ENCODE results near the gene MAPKBP1. TPM values are rescaled to one million over a fixed set of nuclear protein-coding genes. Genes with fewer than 3 reads are reported as not detected.
"Not testable (repeated sequence)": the region's sequence is repeated elsewhere in the genome, so short reads cannot be mapped to it uniquely, and the experiment has no call there.

The MAPKBP1 gene
- total RNA-seq, 1 experiment from 2014 or later = 14.5 TPM

GRCh38 chr15:41735046-41735445 lies 39.2 kb upstream of the MAPKBP1 start:
- Mint-ChIP-seq H3K27me3 (ENCODE audit: low read depth) (no peaks in the 10 kb centered on the region), H3K36me3 (peaks cover 32% of the 10 kb centered on the region), H3K27ac (no peak overlapping the region), H3K4me3 (no peak overlapping the region), H3K9me3 (no peaks in the 10 kb centered on the region), H3K4me1 (no peaks in the 10 kb centered on the region)
- POLR2A ChIA-PET = interaction anchor here (0.7 kb wide), 1 partner anchor 219 kb away, joined by 4 read pairs; no protein-coding TSS in a partner anchor
- no peak for ATAC-seq
- CTCF ChIA-PET = interaction anchor here (0.8 kb wide), 1 partner anchor 131 kb away, joined by 3 read pairs; no protein-coding TSS in a partner anchor
- TF ChIP-seq E2F5 (CRISPR knock-in tag; IDR thresholded peaks at IDR 0.05) (no peak), E2F4 (CRISPR knock-in tag; IDR thresholded peaks at IDR 0.05; ENCODE audit: borderline replicate concordance, low read depth) (no peak), JUN (CRISPR knock-in tag; IDR thresholded peaks at IDR 0.05) (no peak)
- no peak for DNase-seq (ENCODE audit: low spot score)

- not testable (repeated sequence) for H3K27ac Mint-ChIP-seq; H3K4me1 Mint-ChIP-seq; H3K4me3 Mint-ChIP-seq; DNase-seq (ENCODE audit: low spot score); H3K27me3 Mint-ChIP-seq (ENCODE audit: low read depth); ATAC-seq; H3K9me3 Mint-ChIP-seq
- ChIA-PET CTCF (interaction anchor here (0.8 kb wide), 1 partner anchor 132 kb away, joined by 3 read pairs; no protein-coding TSS in a partner anchor), POLR2A (interaction anchor here (0.7 kb wide), 1 partner anchor 219 kb away, joined by 4 read pairs; no protein-coding TSS in a partner anchor)
- H3K36me3 Mint-ChIP-seq = peaks cover 32% of the 10 kb centered on the region
Observed at GRCh38 chr15:41735492-41735891, 38.8 kb upstream of the MAPKBP1 start.

GRCh38 chr15:41746802-41747201 lies 27.5 kb upstream of the MAPKBP1 start:
- Mint-ChIP-seq H3K9me3 (no peaks in the 10 kb centered on the region), H3K27ac (no peak overlapping the region), H3K4me3 (no peak overlapping the region), H3K27me3 (ENCODE audit: low read depth) (no peaks in the 10 kb centered on the region), H3K36me3 (peaks cover 44% of the 10 kb centered on the region), H3K4me1 (no peaks in the 10 kb centered on the region)
- TF ChIP-seq ZSCAN18 (CRISPR knock-in tag; IDR thresholded peaks at IDR 0.05) (no peak), RORB (CRISPR knock-in tag; IDR thresholded peaks at IDR 0.05) (no peak), TCF7 (CRISPR knock-in tag; IDR thresholded peaks at IDR 0.05; ENCODE audit: low read depth) (no peak), HMGA2 (CRISPR knock-in tag; IDR thresholded peaks at IDR 0.05) (no peak), ZBTB21 (CRISPR knock-in tag; IDR thresholded peaks at IDR 0.05; ENCODE audit: borderline replicate concordance) (no peak)
- ChIA-PET CTCF (interaction anchor here (0.7 to 1.3 kb wide), 4 partner anchors 26 to 143 kb away, joined by 3 to 4 read pairs (median 4); partner anchors contain the start of gene MAPKBP1), POLR2A (no interaction called here)
- ATAC-seq (no peak), DNase-seq (ENCODE audit: low spot score) (no peak)

GRCh38 chr15:41756198-41756597 lies 18.1 kb upstream of the MAPKBP1 start:
- TF ChIP-seq CTCF (IDR thresholded peaks at IDR 0.05) (no peak), ZNF396 (CRISPR knock-in tag; IDR thresholded peaks at IDR 0.05; ENCODE audit: borderline replicate concordance) (no peak), ZBTB21 (CRISPR knock-in tag; IDR thresholded peaks at IDR 0.05; ENCODE audit: borderline replicate concordance) (no peak), CREM (CRISPR knock-in tag; IDR thresholded peaks at IDR 0.05) (no peak), MAX (CRISPR knock-in tag; IDR thresholded peaks at IDR 0.05) (no peak), E2F5 (CRISPR knock-in tag; IDR thresholded peaks at IDR 0.05) (no peak), NR1H2 (CRISPR knock-in tag; IDR thresholded peaks at IDR 0.05) (no peak)
- H3K9me3 Mint-ChIP-seq = peaks cover 4% of the 10 kb centered on the region
- ATAC-seq (no peak), DNase-seq (ENCODE audit: low spot score) (no peak)
- H3K36me3 Mint-ChIP-seq = peaks cover 33% of the 10 kb centered on the region
- H3K27ac Mint-ChIP-seq = no peak overlapping the region
- H3K4me3 Mint-ChIP-seq = no peak overlapping the region
- H3K27me3 Mint-ChIP-seq (ENCODE audit: low read depth) = no peaks in the 10 kb centered on the region
- CTCF ChIA-PET = interaction anchor here (1.6 kb wide), 1 partner anchor 56 kb away, joined by 4 read pairs; no protein-coding TSS in a partner anchor
- POLR2A ChIA-PET = no interaction called here
- no peaks in the 10 kb centered on the region for H3K4me1 Mint-ChIP-seq

Data from WTC11 (cell line).